Measurements from ENCODE around the gene DRAM2.

GRCh38 chr1:111082421-111083203, 57.3 kb downstream of the DRAM2 start:
- TF ChIP-seq, protein P1, sequence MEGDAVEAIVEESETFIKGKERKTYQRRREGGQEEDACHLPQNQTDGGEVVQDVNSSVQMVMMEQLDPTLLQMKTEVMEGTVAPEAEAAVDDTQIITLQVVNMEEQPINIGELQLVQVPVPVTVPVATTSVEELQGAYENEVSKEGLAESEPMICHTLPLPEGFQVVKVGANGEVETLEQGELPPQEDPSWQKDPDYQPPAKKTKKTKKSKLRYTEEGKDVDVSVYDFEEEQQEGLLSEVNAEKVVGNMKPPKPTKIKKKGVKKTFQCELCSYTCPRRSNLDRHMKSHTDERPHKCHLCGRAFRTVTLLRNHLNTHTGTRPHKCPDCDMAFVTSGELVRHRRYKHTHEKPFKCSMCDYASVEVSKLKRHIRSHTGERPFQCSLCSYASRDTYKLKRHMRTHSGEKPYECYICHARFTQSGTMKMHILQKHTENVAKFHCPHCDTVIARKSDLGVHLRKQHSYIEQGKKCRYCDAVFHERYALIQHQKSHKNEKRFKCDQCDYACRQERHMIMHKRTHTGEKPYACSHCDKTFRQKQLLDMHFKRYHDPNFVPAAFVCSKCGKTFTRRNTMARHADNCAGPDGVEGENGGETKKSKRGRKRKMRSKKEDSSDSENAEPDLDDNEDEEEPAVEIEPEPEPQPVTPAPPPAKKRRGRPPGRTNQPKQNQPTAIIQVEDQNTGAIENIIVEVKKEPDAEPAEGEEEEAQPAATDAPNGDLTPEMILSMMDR (tag by site-specific recombination; IDR thresholded peaks at IDR 0.05), result no peak
- TF ChIP-seq ZNF148 (tag by site-specific recombination; IDR thresholded peaks at IDR 0.05; ENCODE audit: borderline replicate concordance), result no peak
- no peak for TF ChIP-seq ZNF513 (tag by site-specific recombination; IDR thresholded peaks at IDR 0.05)
- TF ChIP-seq ZNF324 (tag by site-specific recombination; IDR thresholded peaks at IDR 0.05), result no peak
- no peak for TF ChIP-seq ZNF600 (tag by site-specific recombination; IDR thresholded peaks at IDR 0.05)
- TF ChIP-seq BCL11B (tag by site-specific recombination; IDR thresholded peaks at IDR 0.05; ENCODE audit: low read depth), result no peak
- TF ChIP-seq ZNF121 (tag by site-specific recombination; IDR thresholded peaks at IDR 0.05), result no peak
- no peak for TF ChIP-seq ELK4 (IDR thresholded peaks at IDR 0.05; ENCODE audit: borderline replicate concordance, low read depth, low read length)
- TF ChIP-seq ZNF157 (tag by site-specific recombination; IDR thresholded peaks at IDR 0.05), result no peak
- no peak for TF ChIP-seq ZNF629 (tag by site-specific recombination; IDR thresholded peaks at IDR 0.05)
- no peak for TF ChIP-seq SCRT1 (tag by site-specific recombination; IDR thresholded peaks at IDR 0.05; ENCODE audit: borderline replicate concordance)
- no peak for TF ChIP-seq ZNF239 (tag by site-specific recombination; IDR thresholded peaks at IDR 0.05)
- TF ChIP-seq, protein P2, sequence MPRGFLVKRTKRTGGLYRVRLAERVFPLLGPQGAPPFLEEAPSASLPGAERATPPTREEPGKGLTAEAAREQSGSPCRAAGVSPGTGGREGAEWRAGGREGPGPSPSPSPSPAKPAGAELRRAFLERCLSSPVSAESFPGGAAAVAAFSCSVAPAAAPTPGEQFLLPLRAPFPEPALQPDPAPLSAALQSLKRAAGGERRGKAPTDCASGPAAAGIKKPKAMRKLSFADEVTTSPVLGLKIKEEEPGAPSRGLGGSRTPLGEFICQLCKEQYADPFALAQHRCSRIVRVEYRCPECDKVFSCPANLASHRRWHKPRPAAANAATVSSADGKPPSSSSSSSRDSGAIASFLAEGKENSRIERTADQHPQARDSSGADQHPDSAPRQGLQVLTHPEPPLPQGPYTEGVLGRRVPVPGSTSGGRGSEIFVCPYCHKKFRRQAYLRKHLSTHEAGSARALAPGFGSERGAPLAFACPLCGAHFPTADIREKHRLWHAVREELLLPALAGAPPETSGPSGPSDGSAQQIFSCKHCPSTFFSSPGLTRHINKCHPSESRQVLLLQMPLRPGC (tag by site-specific recombination; IDR thresholded peaks at IDR 0.05), result no peak
- TF ChIP-seq ZNF311 (tag by site-specific recombination; IDR thresholded peaks at IDR 0.05; ENCODE audit: borderline replicate concordance), result no peak

Data from HEK293 (cell line).